ENCODE data around the gene PDE8A. TPM values are rescaled to one million over a fixed set of nuclear protein-coding genes. Genes with fewer than 3 reads are reported as not detected.

Gene PDE8A
- polyA plus RNA-seq, 1 experiment = 48.4 TPM

GRCh38 chr15:85064710-85065109 lies 83.1 kb downstream of the PDE8A start:
- no peak for TF ChIP-seq CTCF (IDR thresholded peaks at IDR 0.05; ENCODE audit: low read depth, low read length)
- POLR2A ChIA-PET = no interaction called here
- Histone ChIP-seq H3K27me3 (ENCODE audit: control insufficient read depth, insufficient read depth, low read length) (no peaks in the 10 kb centered on the region), H3K9me3 (ENCODE audit: control insufficient read depth, insufficient read depth, low read length) (peaks cover 2% of the 10 kb centered on the region; the same call in 1 of the 2 replicates), H3K4me3 (ENCODE audit: low read depth, low read length) (no peak overlapping the region), H3K27ac (ENCODE audit: low read depth, low read length) (no peak overlapping the region)
- CTCF ChIA-PET = no interaction called here
- no peak for DNase-seq (ENCODE audit: low read depth, low spot score)

- ChIA-PET CTCF (no interaction called here), POLR2A (no interaction called here)
- Histone ChIP-seq H3K27me3 (ENCODE audit: control insufficient read depth, insufficient read depth, low read length) (no peaks in the 10 kb centered on the region), H3K9me3 (ENCODE audit: control insufficient read depth, insufficient read depth, low read length) (no peaks in the 10 kb centered on the region), H3K27ac (ENCODE audit: low read depth, low read length) (no peak overlapping the region), H3K4me3 (ENCODE audit: low read depth, low read length) (no peak overlapping the region)
- DNase-seq (ENCODE audit: low read depth, low spot score) = no peak
- no peak for TF ChIP-seq CTCF (IDR thresholded peaks at IDR 0.05; ENCODE audit: low read depth, low read length)
These were observed 89.4 kb downstream of the PDE8A start for GRCh38 chr15:85071061-85071460.

- Histone ChIP-seq H3K27me3 (ENCODE audit: control insufficient read depth, insufficient read depth, low read length) (no peaks in the 10 kb centered on the region), H3K4me3 (ENCODE audit: low read depth, low read length) (no peak overlapping the region), H3K27ac (ENCODE audit: low read depth, low read length) (no peak overlapping the region), H3K9me3 (ENCODE audit: control insufficient read depth, insufficient read depth, low read length) (no peaks in the 10 kb centered on the region)
- ChIA-PET CTCF (no interaction called here), POLR2A (no interaction called here)
- no peak for TF ChIP-seq CTCF (IDR thresholded peaks at IDR 0.05; ENCODE audit: low read depth, low read length)
- DNase-seq (ENCODE audit: low read depth, low spot score) = no peak
These were observed 89.8 kb downstream of the PDE8A start for GRCh38 chr15:85071504-85071903.

- POLR2A ChIA-PET = no interaction called here
These were observed 91.3 kb downstream of the PDE8A start for GRCh38 chr15:85072917-85073316.

GRCh38 chr15:85073556-85074194 lies 92.0 kb downstream of the PDE8A start:
- CTCF ChIA-PET = no interaction called here
- no peak for TF ChIP-seq CTCF (IDR thresholded peaks at IDR 0.05; ENCODE audit: low read depth, low read length)
- Histone ChIP-seq H3K27me3 (ENCODE audit: control insufficient read depth, insufficient read depth, low read length) (no peaks in the 10 kb centered on the region), H3K27ac (ENCODE audit: low read depth, low read length) (no peak overlapping the region), H3K4me3 (ENCODE audit: low read depth, low read length) (no peak overlapping the region), H3K9me3 (ENCODE audit: control insufficient read depth, insufficient read depth, low read length) (no peaks in the 10 kb centered on the region)
- POLR2A ChIA-PET = no interaction called here
- no peak for DNase-seq (ENCODE audit: low read depth, low spot score)

More at GRCh38 chr15:85072917-85073316, 91.3 kb downstream of the PDE8A start:
- Histone ChIP-seq H3K4me3 (ENCODE audit: low read depth, low read length) (no peak overlapping the region), H3K9me3 (ENCODE audit: control insufficient read depth, insufficient read depth, low read length) (no peaks in the 10 kb centered on the region), H3K27ac (ENCODE audit: low read depth, low read length) (no peak overlapping the region), H3K27me3 (ENCODE audit: control insufficient read depth, insufficient read depth, low read length) (no peaks in the 10 kb centered on the region)
- no peak for TF ChIP-seq CTCF (IDR thresholded peaks at IDR 0.05; ENCODE audit: low read depth, low read length)
- DNase-seq (ENCODE audit: low read depth, low spot score) = no peak
- CTCF ChIA-PET = no interaction called here
